ENCODE measurements around the gene SNAP25. TPM values are rescaled to one million over a fixed set of nuclear protein-coding genes. Genes with fewer than 3 reads are reported as not detected.

The SNAP25 gene
- total RNA-seq, 2 donors from 2014 or later = 1.3 to 4.7 TPM

DNA sequence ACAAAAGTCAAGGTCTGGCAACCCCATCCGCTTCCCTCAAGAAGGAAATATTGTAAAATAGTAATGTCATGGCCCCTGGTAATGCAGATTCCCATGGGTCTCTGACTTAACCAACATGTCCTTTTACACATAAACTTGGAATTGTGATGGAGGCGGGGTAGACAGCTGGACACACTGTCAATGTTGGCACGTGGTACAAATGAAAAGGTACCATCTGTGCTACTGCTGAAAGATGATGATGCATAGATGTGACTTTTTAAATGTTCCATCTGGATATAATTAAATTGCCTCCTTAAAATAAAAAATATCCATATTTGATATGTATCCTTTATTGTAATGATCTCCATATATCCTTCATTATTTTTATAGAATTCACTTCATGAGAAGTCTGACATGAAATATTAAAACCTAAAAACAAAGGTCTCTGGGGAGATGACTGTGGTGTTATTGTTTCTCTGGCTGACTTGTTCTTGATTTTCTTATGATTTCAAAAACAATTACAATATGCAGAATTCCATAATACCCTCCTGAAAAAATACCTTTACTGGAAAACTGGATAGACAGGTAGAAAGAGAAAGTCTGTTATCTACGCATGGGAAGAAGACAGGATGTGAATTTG, 110.9 kb downstream of the SNAP25 start:
- H3K4me3 ChIP-seq = no peak overlapping the region
- DNase-seq (ENCODE audit: low spot score) = no peak
- ATAC-seq (ENCODE audit: insufficient number of reproducible peaks, low FRiP score, low read depth) = no peak
- H3K27ac ChIP-seq = no peak overlapping the region
- H3K36me3 ChIP-seq = no peaks in the 10 kb centered on the region
- no peaks in the 10 kb centered on the region for H3K4me1 ChIP-seq (ENCODE audit: control insufficient read depth in 1 of 2, low read depth in 2 of 2)
- no peaks in the 10 kb centered on the region for H3K9me3 ChIP-seq
- no peaks in the 10 kb centered on the region for H3K27me3 ChIP-seq (replicated peaks; ENCODE audit: insufficient read depth)
- TF ChIP-seq, protein P1, sequence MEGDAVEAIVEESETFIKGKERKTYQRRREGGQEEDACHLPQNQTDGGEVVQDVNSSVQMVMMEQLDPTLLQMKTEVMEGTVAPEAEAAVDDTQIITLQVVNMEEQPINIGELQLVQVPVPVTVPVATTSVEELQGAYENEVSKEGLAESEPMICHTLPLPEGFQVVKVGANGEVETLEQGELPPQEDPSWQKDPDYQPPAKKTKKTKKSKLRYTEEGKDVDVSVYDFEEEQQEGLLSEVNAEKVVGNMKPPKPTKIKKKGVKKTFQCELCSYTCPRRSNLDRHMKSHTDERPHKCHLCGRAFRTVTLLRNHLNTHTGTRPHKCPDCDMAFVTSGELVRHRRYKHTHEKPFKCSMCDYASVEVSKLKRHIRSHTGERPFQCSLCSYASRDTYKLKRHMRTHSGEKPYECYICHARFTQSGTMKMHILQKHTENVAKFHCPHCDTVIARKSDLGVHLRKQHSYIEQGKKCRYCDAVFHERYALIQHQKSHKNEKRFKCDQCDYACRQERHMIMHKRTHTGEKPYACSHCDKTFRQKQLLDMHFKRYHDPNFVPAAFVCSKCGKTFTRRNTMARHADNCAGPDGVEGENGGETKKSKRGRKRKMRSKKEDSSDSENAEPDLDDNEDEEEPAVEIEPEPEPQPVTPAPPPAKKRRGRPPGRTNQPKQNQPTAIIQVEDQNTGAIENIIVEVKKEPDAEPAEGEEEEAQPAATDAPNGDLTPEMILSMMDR (IDR thresholded peaks at IDR 0.05) = no peak

DNA sequence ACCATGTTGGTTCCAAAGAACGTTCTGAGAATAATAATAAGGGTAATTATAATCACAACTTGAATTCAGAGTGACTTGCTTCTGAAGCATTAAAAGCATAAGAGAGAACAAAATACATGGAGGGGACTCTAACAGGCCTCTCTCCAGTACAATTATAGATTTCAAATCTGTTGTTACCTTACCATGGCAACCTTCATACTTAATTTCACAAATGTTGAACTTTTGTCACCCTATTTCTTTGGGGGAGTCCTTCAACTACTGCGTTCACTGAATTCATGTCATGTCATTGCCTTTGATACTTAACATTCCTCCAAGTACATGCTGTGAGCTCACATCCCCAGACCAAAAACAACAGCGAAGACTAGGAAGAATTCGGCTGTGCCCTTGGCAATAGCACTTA, 111.4 kb downstream of the SNAP25 start:
- Histone ChIP-seq H3K4me1 (ENCODE audit: control insufficient read depth in 1 of 2, low read depth in 2 of 2) (no peaks in the 10 kb centered on the region), H3K27ac (no peak overlapping the region), H3K27me3 (replicated peaks; ENCODE audit: insufficient read depth) (no peaks in the 10 kb centered on the region), H3K9me3 (no peaks in the 10 kb centered on the region), H3K4me3 (no peak overlapping the region), H3K36me3 (no peaks in the 10 kb centered on the region)
- DNase-seq (ENCODE audit: low spot score) (no peak), ATAC-seq (ENCODE audit: insufficient number of reproducible peaks, low FRiP score, low read depth) (no peak)
- TF ChIP-seq, protein P1 (IDR thresholded peaks at IDR 0.05) = no peak

DNA sequence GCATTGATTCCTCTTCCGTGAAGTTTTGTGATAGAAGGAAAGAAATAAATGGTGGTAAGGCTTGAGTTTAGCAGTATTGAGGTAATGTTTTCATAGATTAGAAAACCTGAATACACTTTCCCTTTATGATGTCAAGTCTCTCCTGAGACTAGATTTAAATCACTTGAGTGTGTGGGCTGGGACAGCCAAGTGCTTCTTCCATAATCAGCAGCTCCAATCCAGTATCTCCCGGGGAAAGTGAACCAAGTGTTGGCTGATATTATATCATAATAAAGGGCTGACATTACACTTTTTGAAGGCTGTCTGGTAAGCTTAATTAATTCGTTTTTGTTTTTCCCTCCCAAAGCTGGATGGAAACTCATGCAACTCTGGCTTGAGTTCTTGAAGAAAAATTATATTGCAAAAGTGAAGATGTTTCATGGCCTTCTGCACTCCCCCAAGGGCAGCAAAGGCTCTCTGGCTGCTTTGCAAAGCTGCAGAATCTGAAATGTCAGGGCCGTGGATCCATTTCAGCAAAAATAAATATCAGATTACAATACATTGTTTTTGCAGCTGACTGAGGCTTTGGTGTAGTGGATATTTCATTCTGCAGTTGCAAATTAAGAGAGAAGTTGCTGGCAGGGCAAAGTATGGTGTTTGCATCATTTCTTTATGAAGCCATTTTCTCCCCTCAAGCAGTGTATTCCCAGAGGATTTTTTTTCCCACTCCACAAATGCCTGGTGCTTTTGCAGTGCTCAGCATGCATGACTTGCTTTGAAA, 114.2 kb downstream of the SNAP25 start:
- Histone ChIP-seq H3K36me3 (no peaks in the 10 kb centered on the region), H3K9me3 (no peaks in the 10 kb centered on the region), H3K27ac (no peak overlapping the region), H3K4me3 (no peak overlapping the region), H3K4me1 (ENCODE audit: control insufficient read depth in 1 of 2, low read depth in 2 of 2) (no peaks in the 10 kb centered on the region), H3K27me3 (replicated peaks; ENCODE audit: insufficient read depth) (no peaks in the 10 kb centered on the region)
- DNase-seq (ENCODE audit: low spot score) = no peak
- TF ChIP-seq, protein P1 (IDR thresholded peaks at IDR 0.05) = no peak
- no peak for ATAC-seq (ENCODE audit: insufficient number of reproducible peaks, low FRiP score, low read depth)

DNA sequence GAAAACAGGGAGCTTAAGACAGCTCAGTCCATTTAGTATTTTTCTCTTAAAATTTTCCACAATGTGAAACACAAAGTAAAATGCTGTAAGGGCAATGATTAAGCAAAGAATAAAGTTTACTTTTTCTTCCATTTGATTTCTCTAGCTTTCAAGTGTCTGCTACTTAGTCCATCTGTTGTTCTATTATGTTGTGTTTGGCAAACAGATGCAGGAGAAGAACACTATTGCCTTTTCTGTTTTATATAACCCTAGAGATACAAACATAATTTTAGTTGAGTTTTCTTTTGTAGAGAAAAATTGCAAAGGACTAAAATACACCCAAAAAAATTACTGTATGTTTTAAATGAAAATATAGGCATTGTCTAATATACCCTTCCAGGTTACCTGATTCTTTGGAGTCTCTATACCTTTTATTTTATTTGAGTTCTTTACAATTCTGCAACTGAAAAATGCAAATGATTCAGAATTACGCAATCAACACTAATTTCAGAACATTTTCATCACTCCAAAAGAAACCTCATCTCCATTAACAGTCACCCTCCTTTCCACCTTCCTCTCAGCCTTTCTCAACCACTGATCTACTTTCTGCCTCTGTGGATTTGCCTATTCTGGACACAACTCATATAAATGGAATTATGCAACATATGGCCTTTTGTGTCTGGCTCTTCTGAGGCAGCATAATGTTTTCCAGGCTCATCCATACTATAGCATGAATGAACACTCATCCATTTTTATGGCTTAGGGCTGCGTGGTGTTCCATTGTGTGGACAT, 118.5 kb downstream of the SNAP25 start:
- ATAC-seq (ENCODE audit: insufficient number of reproducible peaks, low FRiP score, low read depth) (no peak), DNase-seq (ENCODE audit: low spot score) (no peak)
- H3K27me3 ChIP-seq (replicated peaks; ENCODE audit: insufficient read depth) = no peaks in the 10 kb centered on the region
- H3K27ac ChIP-seq = no peak overlapping the region
- no peaks in the 10 kb centered on the region for H3K9me3 ChIP-seq
- TF ChIP-seq, protein P1 (IDR thresholded peaks at IDR 0.05) = no peak
- H3K4me1 ChIP-seq (ENCODE audit: control insufficient read depth in 1 of 2, low read depth in 2 of 2) = no peaks in the 10 kb centered on the region
- H3K4me3 ChIP-seq = no peak overlapping the region
- H3K36me3 ChIP-seq = no peaks in the 10 kb centered on the region

Measured in thoracic aorta (tissue), 2 donors.